Breast epithelium (tissue), 3 donors: Measurements from ENCODE around the gene CACNA1I.

Source experiments
- POLR2AphosphoS5 ChIP-seq, 3 donors: sonication (generic); formaldehyde crosslinking; IDR thresholded peaks; one replicate each; pipeline ENCODE4 v1.6.1; 2017; ENCODE audit warnings: antibody characterized with exemption in 3 of 3
- TF ChIP-seq, protein P1 (sequence below), 3 donors: fragments of 450-650 bp; IDR thresholded peaks; one replicate each; pipeline ENCODE4 v1.5.1; 2016 to 2017; ENCODE audit warnings: antibody characterized with exemption in 3 of 3, mild to moderate bottlenecking in 3 of 3, moderate library complexity in 3 of 3

DNA sequence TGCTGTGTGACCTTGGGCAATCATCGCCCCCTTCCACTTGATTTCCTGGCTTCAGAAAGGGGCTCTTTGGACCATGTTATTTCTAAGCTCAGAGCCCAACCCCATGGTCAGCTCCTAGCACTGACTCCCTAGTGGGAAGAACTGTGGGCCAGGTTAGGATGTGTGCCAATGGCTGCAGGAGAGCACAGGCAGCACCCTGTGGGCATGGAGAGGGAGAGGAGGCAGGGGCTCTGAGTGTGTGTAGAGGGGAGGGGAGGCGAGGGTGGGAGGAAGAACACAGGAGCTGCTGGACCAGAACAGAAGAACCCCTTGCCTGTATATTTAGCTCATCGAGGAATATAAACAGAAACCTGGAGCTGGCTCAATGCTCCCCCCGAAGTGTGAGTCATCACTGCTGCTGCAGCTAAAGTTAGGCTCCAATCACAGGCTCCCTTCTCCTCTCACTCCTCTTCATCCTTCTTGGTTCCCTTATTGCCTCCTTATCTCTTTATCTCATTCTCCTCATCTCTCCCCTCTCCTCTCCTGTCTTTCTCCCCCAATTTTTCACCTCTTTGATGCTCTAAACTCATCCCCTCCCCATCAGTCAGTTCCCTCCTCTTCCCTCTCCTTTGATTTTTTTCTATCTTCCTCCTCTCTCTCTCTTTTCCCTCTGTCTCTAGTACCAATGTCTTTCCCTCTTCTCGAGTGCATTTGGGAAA, 23.5 kb upstream of the CACNA1I start:
- no peak for TF ChIP-seq POLR2AphosphoS5 (IDR thresholded peaks at IDR 0.05)
- TF ChIP-seq, protein P1, sequence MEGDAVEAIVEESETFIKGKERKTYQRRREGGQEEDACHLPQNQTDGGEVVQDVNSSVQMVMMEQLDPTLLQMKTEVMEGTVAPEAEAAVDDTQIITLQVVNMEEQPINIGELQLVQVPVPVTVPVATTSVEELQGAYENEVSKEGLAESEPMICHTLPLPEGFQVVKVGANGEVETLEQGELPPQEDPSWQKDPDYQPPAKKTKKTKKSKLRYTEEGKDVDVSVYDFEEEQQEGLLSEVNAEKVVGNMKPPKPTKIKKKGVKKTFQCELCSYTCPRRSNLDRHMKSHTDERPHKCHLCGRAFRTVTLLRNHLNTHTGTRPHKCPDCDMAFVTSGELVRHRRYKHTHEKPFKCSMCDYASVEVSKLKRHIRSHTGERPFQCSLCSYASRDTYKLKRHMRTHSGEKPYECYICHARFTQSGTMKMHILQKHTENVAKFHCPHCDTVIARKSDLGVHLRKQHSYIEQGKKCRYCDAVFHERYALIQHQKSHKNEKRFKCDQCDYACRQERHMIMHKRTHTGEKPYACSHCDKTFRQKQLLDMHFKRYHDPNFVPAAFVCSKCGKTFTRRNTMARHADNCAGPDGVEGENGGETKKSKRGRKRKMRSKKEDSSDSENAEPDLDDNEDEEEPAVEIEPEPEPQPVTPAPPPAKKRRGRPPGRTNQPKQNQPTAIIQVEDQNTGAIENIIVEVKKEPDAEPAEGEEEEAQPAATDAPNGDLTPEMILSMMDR (IDR thresholded peaks at IDR 0.05), result no peak
